ENCODE data around the gene MPP1.

GRCh38 chrX:154758696-154759095, 46.6 kb downstream of the MPP1 start:
- TF ChIP-seq CTCF (IDR thresholded peaks at IDR 0.05) (no peak), REST (IDR thresholded peaks at IDR 0.05; ENCODE audit: insufficient read depth in 1 of 2, low read depth in 2 of 2, low read length in 1 of 2) (no peak), POLR2AphosphoS5 (IDR thresholded peaks at IDR 0.05; ENCODE audit: low read depth, low read length) (no peak), TCF7L2 (IDR thresholded peaks at IDR 0.05; ENCODE audit: low read depth, low read length) (no peak), SIN3A (IDR thresholded peaks at IDR 0.05; ENCODE audit: borderline replicate concordance, insufficient read depth, low read depth, low read length) (no peak)
